ENCODE data around the gene ILRUN.
"Not testable (repeated sequence)": the region's sequence is repeated elsewhere in the genome, so short reads cannot be mapped to it uniquely, and the experiment has no call there.

The ILRUN gene

DNA sequence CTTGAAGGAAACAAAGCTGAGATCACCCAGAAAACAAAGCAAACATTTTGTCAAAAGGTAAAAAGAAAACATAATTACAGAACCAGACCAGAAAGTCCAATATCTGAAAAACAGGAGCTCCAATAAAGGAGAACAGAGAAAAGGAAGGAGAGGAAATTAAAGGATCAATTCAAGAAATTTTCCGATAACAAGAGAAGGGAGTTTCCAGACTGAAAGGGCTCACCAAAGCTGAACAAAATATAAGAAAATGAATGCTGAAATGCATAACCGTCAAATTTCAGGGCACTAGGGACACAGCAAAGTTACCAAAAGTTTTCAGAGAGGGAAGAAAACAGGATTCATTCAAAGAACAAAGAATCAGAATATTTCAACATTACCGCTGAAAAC, 23.9 kb downstream of the ILRUN start:
- H3K27ac ChIP-seq (replicated peaks), result peak overlapping the region; percentile 13; the same call in 1 of the 2 replicates
- no peak overlapping the region for H3K4me3 ChIP-seq (replicated peaks; ENCODE audit: insufficient read depth, low read length)
- DNase-seq (ENCODE audit: low read depth in 1 of 2, low spot score in 1 of 2), result no peak
- H3K27me3 ChIP-seq (ENCODE audit: insufficient read depth, poor library complexity, severe bottlenecking), result no peaks in the 10 kb centered on the region
- TF ChIP-seq, protein P1, sequence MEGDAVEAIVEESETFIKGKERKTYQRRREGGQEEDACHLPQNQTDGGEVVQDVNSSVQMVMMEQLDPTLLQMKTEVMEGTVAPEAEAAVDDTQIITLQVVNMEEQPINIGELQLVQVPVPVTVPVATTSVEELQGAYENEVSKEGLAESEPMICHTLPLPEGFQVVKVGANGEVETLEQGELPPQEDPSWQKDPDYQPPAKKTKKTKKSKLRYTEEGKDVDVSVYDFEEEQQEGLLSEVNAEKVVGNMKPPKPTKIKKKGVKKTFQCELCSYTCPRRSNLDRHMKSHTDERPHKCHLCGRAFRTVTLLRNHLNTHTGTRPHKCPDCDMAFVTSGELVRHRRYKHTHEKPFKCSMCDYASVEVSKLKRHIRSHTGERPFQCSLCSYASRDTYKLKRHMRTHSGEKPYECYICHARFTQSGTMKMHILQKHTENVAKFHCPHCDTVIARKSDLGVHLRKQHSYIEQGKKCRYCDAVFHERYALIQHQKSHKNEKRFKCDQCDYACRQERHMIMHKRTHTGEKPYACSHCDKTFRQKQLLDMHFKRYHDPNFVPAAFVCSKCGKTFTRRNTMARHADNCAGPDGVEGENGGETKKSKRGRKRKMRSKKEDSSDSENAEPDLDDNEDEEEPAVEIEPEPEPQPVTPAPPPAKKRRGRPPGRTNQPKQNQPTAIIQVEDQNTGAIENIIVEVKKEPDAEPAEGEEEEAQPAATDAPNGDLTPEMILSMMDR (IDR thresholded peaks at IDR 0.05; ENCODE audit: insufficient read depth, low read length), result no peak
- TF ChIP-seq POLR2AphosphoS5 (IDR thresholded peaks at IDR 0.05; ENCODE audit: low read depth), result no peak
- no peak for TF ChIP-seq GABPA (IDR thresholded peaks at IDR 0.05; ENCODE audit: low read depth)
- no peak for TF ChIP-seq SPI1 (IDR thresholded peaks at IDR 0.05; ENCODE audit: borderline replicate concordance, low read depth)
- TF ChIP-seq, protein P2, sequence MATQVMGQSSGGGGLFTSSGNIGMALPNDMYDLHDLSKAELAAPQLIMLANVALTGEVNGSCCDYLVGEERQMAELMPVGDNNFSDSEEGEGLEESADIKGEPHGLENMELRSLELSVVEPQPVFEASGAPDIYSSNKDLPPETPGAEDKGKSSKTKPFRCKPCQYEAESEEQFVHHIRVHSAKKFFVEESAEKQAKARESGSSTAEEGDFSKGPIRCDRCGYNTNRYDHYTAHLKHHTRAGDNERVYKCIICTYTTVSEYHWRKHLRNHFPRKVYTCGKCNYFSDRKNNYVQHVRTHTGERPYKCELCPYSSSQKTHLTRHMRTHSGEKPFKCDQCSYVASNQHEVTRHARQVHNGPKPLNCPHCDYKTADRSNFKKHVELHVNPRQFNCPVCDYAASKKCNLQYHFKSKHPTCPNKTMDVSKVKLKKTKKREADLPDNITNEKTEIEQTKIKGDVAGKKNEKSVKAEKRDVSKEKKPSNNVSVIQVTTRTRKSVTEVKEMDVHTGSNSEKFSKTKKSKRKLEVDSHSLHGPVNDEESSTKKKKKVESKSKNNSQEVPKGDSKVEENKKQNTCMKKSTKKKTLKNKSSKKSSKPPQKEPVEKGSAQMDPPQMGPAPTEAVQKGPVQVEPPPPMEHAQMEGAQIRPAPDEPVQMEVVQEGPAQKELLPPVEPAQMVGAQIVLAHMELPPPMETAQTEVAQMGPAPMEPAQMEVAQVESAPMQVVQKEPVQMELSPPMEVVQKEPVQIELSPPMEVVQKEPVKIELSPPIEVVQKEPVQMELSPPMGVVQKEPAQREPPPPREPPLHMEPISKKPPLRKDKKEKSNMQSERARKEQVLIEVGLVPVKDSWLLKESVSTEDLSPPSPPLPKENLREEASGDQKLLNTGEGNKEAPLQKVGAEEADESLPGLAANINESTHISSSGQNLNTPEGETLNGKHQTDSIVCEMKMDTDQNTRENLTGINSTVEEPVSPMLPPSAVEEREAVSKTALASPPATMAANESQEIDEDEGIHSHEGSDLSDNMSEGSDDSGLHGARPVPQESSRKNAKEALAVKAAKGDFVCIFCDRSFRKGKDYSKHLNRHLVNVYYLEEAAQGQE (IDR thresholded peaks at IDR 0.05; ENCODE audit: insufficient replicate concordance, low read depth), result no peak

DNA sequence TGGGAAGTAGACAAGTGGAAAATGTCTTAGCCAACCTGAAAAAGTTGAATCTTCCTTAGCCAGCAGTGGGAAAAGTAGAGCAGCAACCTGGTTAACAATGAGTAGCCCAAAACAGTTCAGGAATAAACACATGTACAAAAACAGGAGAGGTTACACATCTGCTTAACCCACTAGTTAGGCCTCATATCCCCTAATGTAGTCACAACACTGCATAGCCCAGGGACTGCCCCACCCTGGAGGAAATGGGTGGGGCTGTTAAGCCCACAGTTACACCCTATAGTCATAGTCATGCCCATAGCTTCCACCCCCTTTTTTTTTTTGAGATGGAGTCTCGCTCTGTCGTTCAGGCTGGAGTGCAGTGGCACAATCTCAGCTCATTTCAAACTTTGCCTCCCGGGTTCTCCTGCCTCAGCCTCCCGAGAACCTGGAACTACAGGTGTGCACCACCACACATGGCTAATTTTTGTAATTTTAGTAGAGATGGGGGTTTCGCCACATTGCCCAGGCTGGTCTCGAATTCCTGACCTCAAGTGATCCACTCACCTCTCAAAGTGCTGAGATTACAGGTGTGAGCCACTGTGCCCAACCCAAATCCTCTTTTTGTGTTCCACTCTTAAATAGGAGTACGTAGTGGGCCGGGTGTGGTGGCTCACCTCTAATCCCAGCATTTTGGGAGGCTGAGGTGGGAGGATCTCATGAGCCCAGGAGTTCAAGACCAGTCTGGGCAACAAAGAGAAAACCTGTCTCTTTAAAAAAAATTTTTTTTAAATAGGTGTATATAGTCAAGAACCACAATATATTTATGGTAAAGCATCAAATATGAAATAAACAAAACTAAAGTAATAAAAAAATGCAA, 24.5 kb downstream of the ILRUN start:
- H3K27me3 ChIP-seq (ENCODE audit: insufficient read depth, poor library complexity, severe bottlenecking), result no peaks in the 10 kb centered on the region
- no peak overlapping the region for H3K4me3 ChIP-seq (replicated peaks; ENCODE audit: insufficient read depth, low read length)
- TF ChIP-seq, protein P1 (IDR thresholded peaks at IDR 0.05; ENCODE audit: insufficient read depth, low read length), result no peak
- no peak for TF ChIP-seq GABPA (IDR thresholded peaks at IDR 0.05; ENCODE audit: low read depth)
- TF ChIP-seq, protein P2 (IDR thresholded peaks at IDR 0.05; ENCODE audit: insufficient replicate concordance, low read depth), result no peak
- no peak for TF ChIP-seq SPI1 (IDR thresholded peaks at IDR 0.05; ENCODE audit: borderline replicate concordance, low read depth)
- no peak for TF ChIP-seq POLR2AphosphoS5 (IDR thresholded peaks at IDR 0.05; ENCODE audit: low read depth)
- DNase-seq (ENCODE audit: low read depth in 1 of 2, low spot score in 1 of 2), result no peak
- H3K27ac ChIP-seq (replicated peaks), result no peak overlapping the region

DNA sequence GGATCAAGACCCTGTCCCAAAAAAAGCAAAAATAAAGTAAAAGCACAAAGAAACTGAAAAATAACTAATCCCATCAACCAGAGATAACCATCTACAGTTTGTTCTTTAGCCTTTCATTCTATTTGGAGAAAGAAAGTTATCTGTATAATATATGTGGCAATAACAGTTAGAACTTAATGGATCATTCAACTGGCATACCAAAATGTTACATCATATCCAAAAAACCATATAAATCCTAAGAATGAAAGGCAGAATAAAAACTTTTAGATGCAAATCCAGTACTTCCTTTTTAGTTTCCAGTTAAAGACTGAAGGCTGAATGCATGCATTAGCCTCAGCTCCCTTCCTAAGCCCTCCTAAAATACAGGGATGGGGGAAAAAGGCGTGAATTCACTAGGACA, 25.2 kb downstream of the ILRUN start:
- DNase-seq (ENCODE audit: low read depth in 1 of 2, low spot score in 1 of 2), result no peak
- Histone ChIP-seq H3K27me3 (ENCODE audit: insufficient read depth, poor library complexity, severe bottlenecking) (no peaks in the 10 kb centered on the region), H3K4me3 (replicated peaks; ENCODE audit: insufficient read depth, low read length) (no peak overlapping the region), H3K27ac (replicated peaks) (no peak overlapping the region)
- no peak for TF ChIP-seq GABPA (IDR thresholded peaks at IDR 0.05; ENCODE audit: low read depth)
- no peak for TF ChIP-seq POLR2AphosphoS5 (IDR thresholded peaks at IDR 0.05; ENCODE audit: low read depth)
- TF ChIP-seq SPI1 (IDR thresholded peaks at IDR 0.05; ENCODE audit: borderline replicate concordance, low read depth), result no peak
- TF ChIP-seq, protein P1 (IDR thresholded peaks at IDR 0.05; ENCODE audit: insufficient read depth, low read length), result no peak

DNA sequence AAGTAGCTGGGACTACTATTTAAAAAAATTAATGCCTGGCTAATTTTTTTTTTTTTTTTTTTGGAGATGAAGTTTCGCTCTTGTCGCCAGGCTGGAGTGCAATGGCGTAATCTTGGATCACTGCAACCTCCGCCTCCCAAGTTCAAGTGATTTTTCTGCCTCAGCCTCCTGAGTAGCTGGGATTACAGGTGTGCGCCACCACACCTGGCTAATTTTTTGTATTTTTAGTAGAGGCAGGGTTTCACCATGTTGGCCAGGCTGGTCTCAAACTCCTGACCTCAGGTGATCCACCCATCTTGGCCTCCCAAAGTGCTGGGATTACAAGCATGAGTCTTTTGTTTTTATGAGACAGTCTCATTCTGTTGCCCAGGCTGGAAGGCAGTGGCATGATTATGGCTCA, 27.8 kb downstream of the ILRUN start:
- H3K4me3 ChIP-seq (replicated peaks; ENCODE audit: insufficient read depth, low read length); DNase-seq (ENCODE audit: low read depth in 1 of 2, low spot score in 1 of 2): not testable (repeated sequence)

More for the DNA sequence above, 27.8 kb downstream of the ILRUN start:
- not testable (repeated sequence) for H3K27ac ChIP-seq (replicated peaks); H3K27me3 ChIP-seq (ENCODE audit: insufficient read depth, poor library complexity, severe bottlenecking)
